H1 (cell line): ENCODE measurements around the gene VAX1. TPM values are rescaled to one million over a fixed set of nuclear protein-coding genes. Genes with fewer than 3 reads are reported as not detected.

ENCODE experiments used
- CTCF ChIA-PET: fragments of 300-600 bp; sonication (Branson Sonifier 250); formaldehyde crosslinking; loops from one replicate; lab custom pipeline; 2021; ENCODE audit not compliant: partially characterized antibody; lab: Charles Lee
- POLR2A ChIA-PET: fragments of 300-600 bp; sonication (Branson Sonifier 250); formaldehyde crosslinking; loops from one replicate; lab custom pipeline; 2021; ENCODE audit warnings: inconsistent platforms; ENCODE audit not compliant: partially characterized antibody; lab: Charles Lee
- DNase-seq, 2 experiments: peaks; one replicate each; pipeline versions ENCODE4 v3.0.0 to v3.0.0-alpha.2; 2010 to 2022; ENCODE audit warnings: low spot score in 2 of 2, low read depth in 1 of 2, mixed read lengths in 1 of 2
- FAIRE-seq: peaks from 2 replicates; lab custom pipeline; 2011; peaks lifted over from hg19 to GRCh38; lab: Jason Lieb, UNC
- H2AFZ ChIP-seq: 2 replicates; pipeline ENCODE4 v1.8.1; 2012; ENCODE audit warnings: low read length, inconsistent platforms
- H2AK5ac ChIP-seq: 2 replicates; pipeline ENCODE4 v1.6.1; 2013; ENCODE audit warnings: low read depth, low read length
- H2BK120ac ChIP-seq: replicated peaks from 2 replicates; pipeline ENCODE3; 2013; ENCODE audit warnings: low read depth, low read length, inconsistent platforms
- H2BK12ac ChIP-seq: 2 replicates; pipeline ENCODE4 v1.6.1; 2013; ENCODE audit warnings: low read depth, low read length
- H2BK15ac ChIP-seq: 2 replicates; pipeline ENCODE4 v1.6.1; 2013; ENCODE audit warnings: low read length
- H2BK20ac ChIP-seq: 2 replicates; pipeline ENCODE4 v1.6.1; 2013; ENCODE audit warnings: low read length
- H2BK5ac ChIP-seq: 2 replicates; pipeline ENCODE4 v1.6.1; 2013; ENCODE audit warnings: low read depth, low read length
- H3K14ac ChIP-seq: 2 replicates; pipeline ENCODE4 v1.6.1; 2013; ENCODE audit warnings: inconsistent platforms; ENCODE audit not compliant: insufficient read length
- H3K18ac ChIP-seq: 2 replicates; pipeline ENCODE4 v1.6.1; 2013; ENCODE audit warnings: low read length; ENCODE audit errors: extremely low read depth
- H3K23ac ChIP-seq: 2 replicates; pipeline ENCODE4 v1.6.1; 2013; ENCODE audit warnings: inconsistent platforms; ENCODE audit not compliant: insufficient read length
- H3K23me2 ChIP-seq: 2 replicates; pipeline ENCODE4 v1.6.1; 2013; ENCODE audit warnings: low read depth, low read length
- H3K27ac ChIP-seq: 2 replicates; pipeline ENCODE4 v1.6.1; 2011; ENCODE audit warnings: low read depth, low read length, inconsistent platforms
- H3K27me3 ChIP-seq, 4 experiments: replicated peaks in 1 of 4; 1 replicate in 1 of 4; 2 replicates in 3 of 4; pipeline versions ENCODE4 v1.6.1 to v1.8.1; 2011 to 2013; ENCODE audit warnings: low read length in 3 of 4, mild to moderate bottlenecking in 3 of 4, inconsistent platforms in 2 of 4, mixed read lengths in 2 of 4, moderate library complexity in 1 of 4; ENCODE audit not compliant: control insufficient read depth in 3 of 4, insufficient read depth in 3 of 4; ENCODE audit errors: extremely low read depth in 1 of 4
- H3K36me3 ChIP-seq, 4 experiments: 2 replicates each; pipeline versions ENCODE4 v1.6.1 to v1.8.1; 2011 to 2013; ENCODE audit warnings: mild to moderate bottlenecking in 4 of 4, low read length in 3 of 4, moderate library complexity in 2 of 4, control low read depth in 1 of 4, inconsistent platforms in 1 of 4; ENCODE audit not compliant: insufficient read depth in 4 of 4, control insufficient read depth in 2 of 4
- H3K4ac ChIP-seq: replicated peaks from 2 replicates; pipeline ENCODE3; 2013; ENCODE audit warnings: low read length, low read depth, mixed read lengths, inconsistent platforms; ENCODE audit not compliant: insufficient read length
- H3K4me1 ChIP-seq, 4 experiments: replicated peaks in 1 of 4; 1 replicate in 1 of 4; 2 replicates in 3 of 4; pipeline versions ENCODE4 v1.6.1 to v1.8.1; 2011 to 2013; ENCODE audit warnings: low read length in 3 of 4, inconsistent platforms in 2 of 4, mixed read lengths in 1 of 4; ENCODE audit not compliant: insufficient read depth in 4 of 4, control insufficient read depth in 3 of 4
- H3K4me2 ChIP-seq, 2 experiments: 2 replicates each; pipeline versions ENCODE4 v1.6.1 to v1.8.1; 2011 to 2013; ENCODE audit warnings: low read depth in 2 of 2, low read length in 2 of 2, control low read depth in 1 of 2, inconsistent platforms in 1 of 2, mild to moderate bottlenecking in 1 of 2; ENCODE audit not compliant: insufficient read depth in 1 of 2
- H3K4me3 ChIP-seq, 4 experiments: fragments of 200-600, 300-600 bp in 1 of 4; sonication (generic), shearing (Covaris generic), sonication (Bioruptor Twin) in 1 of 4; 2 replicates each; pipeline versions ENCODE4 v1.5.1 to v1.8.1; 2011 to 2016; ENCODE audit warnings: low read length in 4 of 4, low read depth in 3 of 4, control low read depth in 2 of 4, inconsistent platforms in 2 of 4, mild to moderate bottlenecking in 2 of 4, mixed read lengths in 1 of 4, moderate library complexity in 1 of 4; ENCODE audit not compliant: insufficient read depth in 2 of 4; ENCODE audit errors: extremely low read depth in 1 of 4
- H3K56ac ChIP-seq: replicated peaks from 2 replicates; pipeline ENCODE3; 2013; ENCODE audit warnings: low read depth, mild to moderate bottlenecking, mixed read lengths, low read length, inconsistent platforms; ENCODE audit not compliant: insufficient read length
- H3K79me1 ChIP-seq: 2 replicates; pipeline ENCODE4 v1.6.1; 2013; ENCODE audit warnings: low read depth, low read length, control low read depth
- H3K79me2 ChIP-seq, 2 experiments: 2 replicates each; pipeline versions ENCODE4 v1.6.1 to v1.8.1; 2012 to 2013; ENCODE audit warnings: low read length in 2 of 2, mild to moderate bottlenecking in 2 of 2, inconsistent platforms in 1 of 2; ENCODE audit not compliant: insufficient read depth in 2 of 2, control insufficient read depth in 1 of 2
- H3K9ac ChIP-seq, 4 experiments: replicated peaks in 1 of 4; 1 replicate in 1 of 4; 2 replicates in 3 of 4; pipeline versions ENCODE4 v1.6.1 to v1.8.1; 2011 to 2013; ENCODE audit warnings: low read depth in 3 of 4, low read length in 3 of 4, control low read depth in 2 of 4, mild to moderate bottlenecking in 2 of 4, moderate library complexity in 2 of 4, inconsistent platforms in 1 of 4; ENCODE audit errors: extremely low read depth in 1 of 4
- H3K9me3 ChIP-seq, 2 experiments: 2 replicates each; pipeline versions ENCODE4 v1.6.1 to v1.8.1; 2012 to 2013; ENCODE audit warnings: mild to moderate bottlenecking in 2 of 2, moderate library complexity in 2 of 2, control low read depth in 1 of 2, inconsistent platforms in 1 of 2, low read depth in 1 of 2, low read length in 1 of 2, mixed read lengths in 1 of 2; ENCODE audit not compliant: insufficient read depth in 2 of 2
- H4K20me1 ChIP-seq, 2 experiments: replicated peaks in 1 of 2; 2 replicates each; pipeline versions ENCODE3 to v1.8.1; 2011 to 2013; ENCODE audit warnings: inconsistent platforms in 2 of 2, low read length in 2 of 2, mild to moderate bottlenecking in 1 of 2; ENCODE audit not compliant: insufficient read depth in 2 of 2, control insufficient read depth in 1 of 2
- H4K5ac ChIP-seq: 2 replicates; pipeline ENCODE4 v1.6.1; 2013; ENCODE audit warnings: low read length, low read depth, mixed read lengths, inconsistent platforms; ENCODE audit not compliant: insufficient read length
- H4K8ac ChIP-seq: 2 replicates; pipeline ENCODE4 v1.8.0; 2013; ENCODE audit warnings: mild to moderate bottlenecking, moderate library complexity, low read length, inconsistent platforms; ENCODE audit not compliant: insufficient read depth; ENCODE audit errors: extremely low read depth
- H4K91ac ChIP-seq: replicated peaks from 2 replicates; pipeline ENCODE3; 2013; ENCODE audit warnings: low read length, mixed read lengths, inconsistent platforms; ENCODE audit not compliant: insufficient read length
- BCL11A ChIP-seq, 2 experiments: IDR thresholded peaks; one replicate each; pipeline ENCODE4 v1.6.1; 2011; ENCODE audit warnings: low read depth in 2 of 2, low read length in 2 of 2, mild to moderate bottlenecking in 2 of 2
- GTF2F1 ChIP-seq: IDR thresholded peaks from 2 replicates; pipeline ENCODE4 v1.6.1; 2012; ENCODE audit warnings: low read depth, low read length, improper control_type of control experiment, borderline replicate concordance
- SIX5 ChIP-seq: IDR thresholded peaks from 2 replicates; pipeline ENCODE4 v1.6.1; 2011; ENCODE audit warnings: mild to moderate bottlenecking, low read depth, low read length
- TEAD4 ChIP-seq: IDR thresholded peaks from 2 replicates; pipeline ENCODE4 v1.6.1; 2012; ENCODE audit warnings: low read depth, low read length, inconsistent platforms, mixed read lengths
- WGBS, 2 experiments: shearing (Covaris generic) in 1 of 2; methylation state at CpG; one replicate each; pipeline versions ENCODE4 v1.1.6 to v1.1.7; 2013 to 2015; ENCODE audit warnings: low lambda C conversion rate in 2 of 2, mixed read lengths in 2 of 2, inconsistent platforms in 1 of 2, low coverage in 1 of 2, missing lambda C conversion rate in 1 of 2; ENCODE audit not compliant: insufficient replicate concordance in 2 of 2, insufficient coverage in 1 of 2, insufficient read length in 1 of 2; ENCODE audit errors: extremely low coverage in 1 of 2, missing lambda C conversion rate in 1 of 2; 5-methylcytosine and 5-hydroxymethylcytosine counted together
- polyA plus RNA-seq, 7 experiments: library from polyadenylated mRNA; depleted of rRNA in 3 of 7; stranded (reverse) in 5 of 7; unstranded in 2 of 7; fragments of >200 nt in 5 of 7; fragments of 200-250 nt in 2 of 7; gene quantifications; 1 replicate in 5 of 7; 2 replicates in 1 of 7; 4 replicates in 1 of 7; pipeline versions ENCODE4 v1.2.1 to v1.2.3, GENCODE V29; 2011 to 2013; ENCODE audit warnings: missing spikeins in 2 of 7, mixed read lengths in 2 of 7
- total RNA-seq: library from RNA; stranded (reverse); fragmentation: NEBNext Ultra II Directional; extraction: Animal tissue kit (Norgen Biotek cat#: 25700); gene quantifications from 2 replicates; pipeline ENCODE4 v1.2.1, GENCODE V29; 2021
- TF ChIP-seq, protein P1 (sequence below): IDR thresholded peaks from 2 replicates; pipeline ENCODE4 v1.6.1; 2012; ENCODE audit warnings: inconsistent platforms
- TF ChIP-seq, protein P2 (sequence below): IDR thresholded peaks from 2 replicates; pipeline ENCODE4 v1.6.1; 2011; ENCODE audit warnings: low read depth, mild to moderate bottlenecking, low read length; ENCODE audit not compliant: insufficient read depth
- TF ChIP-seq, protein P3 (sequence below): IDR thresholded peaks from 2 replicates; pipeline ENCODE4 v1.6.1; 2011; ENCODE audit warnings: low read length, improper control_type of control experiment

The VAX1 gene
- total and polyA plus RNA-seq, 2 of the 8 experiments (the other 6 are each of a cell fraction or from before 2014, with no cell fraction given): not detected

DNA sequence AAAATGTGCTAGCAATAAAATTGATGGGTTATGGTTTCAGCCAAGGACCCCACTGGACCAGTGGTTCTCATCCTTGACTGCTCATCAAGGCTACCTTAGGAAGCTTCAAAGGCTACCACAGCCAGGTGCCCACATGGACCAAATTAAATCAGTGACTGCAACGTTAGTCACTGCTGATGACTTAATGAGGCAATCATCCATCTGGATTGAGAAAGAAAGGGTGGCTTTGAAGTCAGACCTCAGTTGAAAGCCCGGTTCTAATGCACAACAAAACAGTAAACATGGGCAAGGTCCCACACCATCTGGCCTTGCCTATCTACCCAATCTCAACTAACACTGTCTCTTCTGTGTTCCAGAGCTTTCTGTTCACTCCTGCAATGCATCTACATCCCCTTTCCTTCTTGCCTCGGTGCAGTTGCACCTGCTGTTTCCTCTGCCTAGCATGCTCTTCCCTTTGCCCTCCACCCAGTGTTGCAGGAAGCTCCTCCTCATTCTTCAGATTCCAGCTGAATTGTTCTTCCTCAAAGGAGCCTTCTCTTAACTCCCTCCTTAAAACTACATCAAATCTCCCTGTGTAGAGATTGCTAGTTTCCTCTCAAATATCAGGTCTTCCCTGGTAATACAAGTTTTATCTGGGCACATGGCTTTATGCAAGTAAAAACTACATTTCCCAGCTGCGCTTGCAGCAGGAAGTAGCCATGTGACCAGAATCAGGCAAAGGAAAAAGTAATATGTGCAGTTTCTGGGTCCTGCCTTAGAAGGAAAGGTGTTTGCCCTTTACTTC lies 49.0 kb upstream of the VAX1 start:
- Histone ChIP-seq H2BK12ac (no peak overlapping the region), H3K9ac (no peak overlapping the region), H2AFZ (peak overlapping the region; percentile 97), H2BK120ac (no peak overlapping the region), H2BK20ac (no peak overlapping the region), H3K27ac (no peak overlapping the region), H3K23ac (no peak overlapping the region), H2AK5ac (no peak overlapping the region), H3K18ac (no peak overlapping the region), H3K4me3 (no peak overlapping the region), H4K8ac (no peak overlapping the region), H3K14ac (no peak overlapping the region), H2BK5ac (no peak overlapping the region), H4K5ac (no peak overlapping the region), H3K36me3 (no peaks in the 10 kb centered on the region), H3K23me2 (no peaks in the 10 kb centered on the region), H4K20me1 (no peaks in the 10 kb centered on the region), H3K27me3 (no peaks in the 10 kb centered on the region; a peak in 1 of 7 replicates), H3K56ac (no peak overlapping the region), H3K4ac (no peak overlapping the region), H3K4me2 (no peak overlapping the region), H3K79me1 (no peaks in the 10 kb centered on the region), H3K79me2 (no peaks in the 10 kb centered on the region), H4K91ac (no peak overlapping the region), H3K9me3 (no peaks in the 10 kb centered on the region), H3K4me1 (no peaks in the 10 kb centered on the region), H2BK15ac (no peak overlapping the region)
- ChIA-PET POLR2A (interaction anchor here (0.9 kb wide), 1 partner anchor 28 kb away, joined by 3 read pairs; no protein-coding TSS in a partner anchor), CTCF (interaction anchor here (0.8 to 5.7 kb wide), 12 partner anchors 10 to 505 kb away, joined by 3 to 38 read pairs (median 3); partner anchors contain the start of gene KCNK18)
- FAIRE-seq (no peak), DNase-seq (no peak)
- peak; percentile 64 for TF ChIP-seq SIX5
- no peak for TF ChIP-seq BCL11A (IDR thresholded peaks at IDR 0.05; ENCODE audit: low read depth in 2 of 2, low read length in 2 of 2)
- TF ChIP-seq GTF2F1: no peak
- TF ChIP-seq, protein P1, sequence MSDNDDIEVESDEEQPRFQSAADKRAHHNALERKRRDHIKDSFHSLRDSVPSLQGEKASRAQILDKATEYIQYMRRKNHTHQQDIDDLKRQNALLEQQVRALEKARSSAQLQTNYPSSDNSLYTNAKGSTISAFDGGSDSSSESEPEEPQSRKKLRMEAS: peak; percentile 65
- TF ChIP-seq, protein P2, sequence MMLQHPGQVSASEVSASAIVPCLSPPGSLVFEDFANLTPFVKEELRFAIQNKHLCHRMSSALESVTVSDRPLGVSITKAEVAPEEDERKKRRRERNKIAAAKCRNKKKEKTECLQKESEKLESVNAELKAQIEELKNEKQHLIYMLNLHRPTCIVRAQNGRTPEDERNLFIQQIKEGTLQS: 0 out of 2 replicates have a peak, but pooled peaks have one; percentile 54
- TF ChIP-seq TEAD4: 0 out of 2 replicates have a peak, but pooled peaks have one; percentile 7
- TF ChIP-seq, protein P3, sequence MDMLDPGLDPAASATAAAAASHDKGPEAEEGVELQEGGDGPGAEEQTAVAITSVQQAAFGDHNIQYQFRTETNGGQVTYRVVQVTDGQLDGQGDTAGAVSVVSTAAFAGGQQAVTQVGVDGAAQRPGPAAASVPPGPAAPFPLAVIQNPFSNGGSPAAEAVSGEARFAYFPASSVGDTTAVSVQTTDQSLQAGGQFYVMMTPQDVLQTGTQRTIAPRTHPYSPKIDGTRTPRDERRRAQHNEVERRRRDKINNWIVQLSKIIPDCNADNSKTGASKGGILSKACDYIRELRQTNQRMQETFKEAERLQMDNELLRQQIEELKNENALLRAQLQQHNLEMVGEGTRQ: peak; percentile 80
- 85% methylated on average over 4 of the region's 4 CpGs; no CpG with 5 or more reads in 1 of the 2 experiments for WGBS, 2 experiments
